ENCODE data around the gene BCAS4. TPM values are rescaled to one million over a fixed set of nuclear protein-coding genes. Genes with fewer than 3 reads are reported as not detected.

The BCAS4 gene
- total RNA-seq, 1 experiment from 2014 or later, result 7.9 TPM

GRCh38 chr20:50837532-50838321, 42.9 kb downstream of the BCAS4 start:
- TF ChIP-seq, protein P1, sequence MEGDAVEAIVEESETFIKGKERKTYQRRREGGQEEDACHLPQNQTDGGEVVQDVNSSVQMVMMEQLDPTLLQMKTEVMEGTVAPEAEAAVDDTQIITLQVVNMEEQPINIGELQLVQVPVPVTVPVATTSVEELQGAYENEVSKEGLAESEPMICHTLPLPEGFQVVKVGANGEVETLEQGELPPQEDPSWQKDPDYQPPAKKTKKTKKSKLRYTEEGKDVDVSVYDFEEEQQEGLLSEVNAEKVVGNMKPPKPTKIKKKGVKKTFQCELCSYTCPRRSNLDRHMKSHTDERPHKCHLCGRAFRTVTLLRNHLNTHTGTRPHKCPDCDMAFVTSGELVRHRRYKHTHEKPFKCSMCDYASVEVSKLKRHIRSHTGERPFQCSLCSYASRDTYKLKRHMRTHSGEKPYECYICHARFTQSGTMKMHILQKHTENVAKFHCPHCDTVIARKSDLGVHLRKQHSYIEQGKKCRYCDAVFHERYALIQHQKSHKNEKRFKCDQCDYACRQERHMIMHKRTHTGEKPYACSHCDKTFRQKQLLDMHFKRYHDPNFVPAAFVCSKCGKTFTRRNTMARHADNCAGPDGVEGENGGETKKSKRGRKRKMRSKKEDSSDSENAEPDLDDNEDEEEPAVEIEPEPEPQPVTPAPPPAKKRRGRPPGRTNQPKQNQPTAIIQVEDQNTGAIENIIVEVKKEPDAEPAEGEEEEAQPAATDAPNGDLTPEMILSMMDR (IDR thresholded peaks at IDR 0.05; ENCODE audit: unreplicated experiment), result no peak
- H3K4me3 Mint-ChIP-seq (ENCODE audit: unreplicated experiment), result peak overlapping the region; percentile 47
- DNase-seq (ENCODE audit: unreplicated experiment), result peak; percentile 74
- ChIA-PET POLR2A (interaction anchor here (0.6 to 5.2 kb wide), 20 partner anchors 9 to 120 kb away, joined by 3 to 89 read pairs (median 4); partner anchors contain the start of genes ADNP, DPM1 and MOCS3), CTCF (interaction anchor here (0.6 to 1.3 kb wide), 9 partner anchors 8 to 1096 kb away, joined by 3 to 5 read pairs (median 3); no protein-coding TSS in a partner anchor)
- peaks cover 5% of the 10 kb centered on the region for H3K36me3 Mint-ChIP-seq (ENCODE audit: insufficient read depth, unreplicated experiment)
- intact Hi-C loops (cut with micrococcal nuclease), result no loop called here
- H3K9me3 Mint-ChIP-seq (ENCODE audit: unreplicated experiment), result no peaks in the 10 kb centered on the region
- BruUV-seq (replicated peaks), result no TSS peak
- peak overlapping the region; percentile 93 for H3K27ac Mint-ChIP-seq (ENCODE audit: low read depth, unreplicated experiment)
- no peaks in the 10 kb centered on the region for H3K27me3 Mint-ChIP-seq (ENCODE audit: insufficient read depth, unreplicated experiment)
- peaks cover 20% of the 10 kb centered on the region for H3K4me1 Mint-ChIP-seq (ENCODE audit: insufficient read depth, unreplicated experiment)

GRCh38 chr20:50838322-50838625, 43.4 kb downstream of the BCAS4 start:
- no TSS peak for BruUV-seq (replicated peaks)
- TF ChIP-seq, protein P1 (IDR thresholded peaks at IDR 0.05; ENCODE audit: unreplicated experiment), result no peak
- no peaks in the 10 kb centered on the region for H3K27me3 Mint-ChIP-seq (ENCODE audit: insufficient read depth, unreplicated experiment)
- no peak for DNase-seq (ENCODE audit: unreplicated experiment)
- H3K27ac Mint-ChIP-seq (ENCODE audit: low read depth, unreplicated experiment), result peak overlapping the region; percentile 93
- no peaks in the 10 kb centered on the region for H3K9me3 Mint-ChIP-seq (ENCODE audit: unreplicated experiment)
- intact Hi-C loops (cut with micrococcal nuclease), result no loop called here
- no peak overlapping the region for H3K4me3 Mint-ChIP-seq (ENCODE audit: unreplicated experiment)
- POLR2A ChIA-PET, result interaction anchor here (1.1 to 5.2 kb wide), 10 partner anchors 11 to 120 kb away, joined by 4 to 89 read pairs (median 10); partner anchors contain the start of genes ADNP, DPM1 and MOCS3
- peaks cover 5% of the 10 kb centered on the region for H3K36me3 Mint-ChIP-seq (ENCODE audit: insufficient read depth, unreplicated experiment)
- peaks cover 26% of the 10 kb centered on the region for H3K4me1 Mint-ChIP-seq (ENCODE audit: insufficient read depth, unreplicated experiment)
- CTCF ChIA-PET, result interaction anchor here (0.6 to 1.0 kb wide), 2 partner anchors 10 to 143 kb away, joined by 3 to 4 read pairs; no protein-coding TSS in a partner anchor

DNA sequence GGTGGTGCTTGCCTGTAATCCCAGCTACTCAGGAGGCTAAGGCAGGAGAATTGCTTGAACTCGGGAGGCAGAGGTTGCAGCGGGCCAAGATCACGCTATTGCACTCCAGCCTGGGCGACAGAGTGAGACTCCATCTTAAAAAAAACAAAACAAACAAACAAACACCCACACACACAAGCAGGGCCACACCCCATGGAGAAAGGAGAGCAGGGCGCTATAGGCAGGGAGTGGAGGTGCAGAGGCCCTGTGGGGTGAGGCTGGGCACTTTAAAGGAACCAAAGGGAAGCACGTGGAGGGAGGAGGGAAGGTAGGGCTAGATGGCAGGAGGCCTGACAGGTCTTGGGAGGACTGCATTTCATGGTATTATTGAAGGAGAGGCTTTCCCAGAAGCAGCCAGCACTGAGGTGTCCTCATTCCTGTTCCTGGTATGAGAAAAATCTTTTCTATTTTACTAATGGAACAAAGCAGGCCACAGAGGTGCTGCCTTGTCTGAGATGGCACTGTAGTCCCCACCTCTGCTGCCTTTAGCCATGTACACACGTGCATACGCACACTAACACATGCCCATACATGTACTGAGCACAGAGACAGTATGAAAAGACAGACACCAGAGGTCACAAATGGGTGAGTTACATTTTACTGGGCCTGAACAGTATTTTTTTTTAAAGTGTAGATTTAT, 44.0 kb downstream of the BCAS4 start:
- H3K4me1 Mint-ChIP-seq (ENCODE audit: insufficient read depth, unreplicated experiment), result peaks cover 26% of the 10 kb centered on the region
- H3K36me3 Mint-ChIP-seq (ENCODE audit: insufficient read depth, unreplicated experiment), result peaks cover 5% of the 10 kb centered on the region
- no peaks in the 10 kb centered on the region for H3K27me3 Mint-ChIP-seq (ENCODE audit: insufficient read depth, unreplicated experiment)
- peak overlapping the region; percentile 93 for H3K27ac Mint-ChIP-seq (ENCODE audit: low read depth, unreplicated experiment)
- H3K4me3 Mint-ChIP-seq (ENCODE audit: unreplicated experiment), result no peak overlapping the region
- intact Hi-C loops (cut with micrococcal nuclease), result no loop called here
- no TSS peak for BruUV-seq (replicated peaks)
- ChIA-PET POLR2A (interaction anchor here (0.6 to 5.2 kb wide), 14 partner anchors 10 to 119 kb away, joined by 3 to 89 read pairs (median 6); partner anchors contain the start of genes ADNP, BCAS4, DPM1 and MOCS3), CTCF (interaction anchor here (0.6 to 1.2 kb wide), 9 partner anchors 8 to 148 kb away, joined by 3 to 7 read pairs (median 4); no protein-coding TSS in a partner anchor)
- TF ChIP-seq, protein P1 (IDR thresholded peaks at IDR 0.05; ENCODE audit: unreplicated experiment), result no peak
- no peaks in the 10 kb centered on the region for H3K9me3 Mint-ChIP-seq (ENCODE audit: unreplicated experiment)
- no peak for DNase-seq (ENCODE audit: unreplicated experiment)

- Mint-ChIP-seq H3K27me3 (ENCODE audit: insufficient read depth, unreplicated experiment) (no peaks in the 10 kb centered on the region), H3K27ac (ENCODE audit: low read depth, unreplicated experiment) (peak overlapping the region; percentile 76), H3K4me3 (ENCODE audit: unreplicated experiment) (no peak overlapping the region), H3K4me1 (ENCODE audit: insufficient read depth, unreplicated experiment) (peaks cover 32% of the 10 kb centered on the region), H3K9me3 (ENCODE audit: unreplicated experiment) (no peaks in the 10 kb centered on the region), H3K36me3 (ENCODE audit: insufficient read depth, unreplicated experiment) (no peaks in the 10 kb centered on the region)
- no TSS peak for BruUV-seq (replicated peaks)
- intact Hi-C loops (cut with micrococcal nuclease), result no loop called here
- DNase-seq (ENCODE audit: unreplicated experiment), result no peak
- TF ChIP-seq, protein P1 (IDR thresholded peaks at IDR 0.05; ENCODE audit: unreplicated experiment), result no peak
- ChIA-PET CTCF (interaction anchor here (0.5 to 1.2 kb wide), 4 partner anchors 21 to 74 kb away, joined by 3 read pairs; partner anchors contain the start of gene BCAS4), POLR2A (interaction anchor here (0.6 to 9.3 kb wide), 11 partner anchors 8 to 1566 kb away, joined by 3 to 149 read pairs (median 4); partner anchors contain the start of genes ADNP, BCAS4, DPM1 and MOCS3)
Observed at GRCh38 chr20:50842821-50843220, 48.0 kb downstream of the BCAS4 start.

Measured in MCF 10A (cell line).